Stimulated activated naive CD4-positive, alpha-beta T cell treated with Interleukin-2 at 50 U/mL for 16 hours (primary cell): ENCODE results near the gene FEM1B.

Experiments
- DNase-seq: peaks from one replicate; lab custom pipeline; 2025; lab: John Stamatoyannopoulos, UW

The FEM1B gene

DNA sequence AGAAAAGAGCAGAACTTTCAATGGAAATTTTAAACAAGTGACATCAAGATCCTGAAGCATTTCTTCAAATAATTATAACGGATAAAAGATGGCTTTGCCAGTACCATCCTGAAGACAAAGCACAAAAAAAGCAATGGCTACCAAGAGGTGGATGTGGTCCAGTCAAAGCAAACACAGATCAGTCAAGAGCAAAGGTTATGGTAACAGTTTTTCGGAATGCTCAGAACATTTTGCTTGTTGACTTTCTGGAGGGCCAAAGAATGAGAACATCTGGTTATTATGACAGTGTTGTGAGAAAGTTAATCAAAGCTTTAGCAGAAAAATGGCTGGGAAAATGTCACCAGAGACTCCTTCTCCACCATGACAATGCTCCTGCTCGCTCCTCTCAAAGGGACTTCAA is 31.5 kb downstream of the FEM1B start:
- DNase-seq = no peak

DNA sequence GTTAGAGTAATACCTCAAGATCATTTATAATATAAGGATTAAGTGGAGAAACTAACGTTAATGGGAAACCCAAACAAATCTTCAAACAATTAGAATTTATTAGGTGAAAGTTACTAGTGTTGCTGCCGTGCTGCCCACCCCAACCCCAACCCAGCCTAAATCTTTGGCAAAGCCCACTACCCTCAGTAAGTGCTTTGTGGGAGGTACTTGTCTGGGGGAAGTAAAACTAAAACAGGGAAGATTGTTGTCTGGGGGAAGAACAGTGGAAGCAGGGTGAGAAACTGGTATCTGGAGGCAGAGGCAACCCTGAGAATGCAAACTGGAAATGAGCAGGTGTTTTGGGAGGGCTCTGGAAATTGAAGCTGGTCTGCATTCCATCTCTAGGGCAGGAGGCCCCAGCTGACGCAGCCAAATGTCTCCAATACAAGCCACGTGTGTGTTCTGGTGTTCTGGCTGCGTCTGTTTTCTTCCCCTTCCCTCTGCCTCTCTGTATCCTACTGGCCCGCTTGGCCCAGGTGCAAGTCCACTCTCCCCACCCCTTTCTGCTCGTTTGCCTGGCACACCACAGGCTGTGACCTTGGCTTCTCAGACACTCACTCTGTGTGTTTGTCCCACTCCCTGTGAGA is 32.7 kb downstream of the FEM1B start:
- DNase-seq = no peak

DNA sequence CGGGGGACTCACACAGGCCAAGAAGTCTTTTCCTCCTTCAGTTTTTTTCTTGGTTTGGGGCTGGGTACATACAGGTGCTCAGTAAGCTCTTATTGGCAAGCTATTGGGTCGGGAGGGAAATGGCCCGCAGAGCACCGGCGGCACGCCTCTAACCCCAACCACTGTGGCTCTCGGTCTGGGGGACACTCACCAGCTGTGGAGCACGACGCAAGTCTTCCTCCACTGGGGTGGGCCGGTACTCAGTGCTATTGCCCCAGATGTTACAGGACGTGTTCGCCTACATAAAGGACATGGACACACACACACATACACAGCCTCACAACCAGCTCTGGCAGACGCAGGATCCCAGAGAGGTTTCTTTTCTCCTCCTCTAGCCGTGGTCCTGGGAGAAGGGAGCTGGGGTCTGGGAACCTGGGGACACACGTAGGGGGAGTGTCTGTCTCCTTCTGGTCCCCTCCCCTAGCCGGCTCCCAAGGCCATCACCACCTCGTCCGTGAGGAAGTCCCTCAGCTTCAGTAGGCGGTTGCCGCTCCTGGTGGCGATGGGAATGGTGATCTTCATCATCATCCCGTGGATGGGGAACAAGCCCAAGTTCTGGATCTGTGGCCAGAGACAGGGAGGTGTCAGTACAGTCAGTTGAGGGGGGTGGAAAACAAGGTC is 33.4 kb downstream of the FEM1B start:
- no peak for DNase-seq

DNA sequence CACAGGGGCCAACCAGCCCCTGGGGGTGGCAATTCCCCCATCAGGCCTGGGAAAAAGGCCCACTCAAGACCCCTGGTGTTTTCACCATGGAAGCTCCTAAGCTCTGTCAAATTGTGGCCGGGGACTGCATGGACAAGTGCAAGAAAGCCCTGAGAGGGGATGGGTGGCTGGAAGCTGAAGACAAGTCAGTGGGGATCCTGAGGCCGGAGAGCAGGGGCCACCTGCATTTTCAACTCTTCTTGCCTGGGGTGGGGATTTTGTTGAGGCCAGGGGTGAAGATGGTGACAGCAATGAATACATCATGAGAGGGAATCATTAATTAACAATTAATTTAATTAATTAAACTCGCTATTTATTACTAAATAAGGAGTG is 33.9 kb downstream of the FEM1B start:
- no peak for DNase-seq

DNA sequence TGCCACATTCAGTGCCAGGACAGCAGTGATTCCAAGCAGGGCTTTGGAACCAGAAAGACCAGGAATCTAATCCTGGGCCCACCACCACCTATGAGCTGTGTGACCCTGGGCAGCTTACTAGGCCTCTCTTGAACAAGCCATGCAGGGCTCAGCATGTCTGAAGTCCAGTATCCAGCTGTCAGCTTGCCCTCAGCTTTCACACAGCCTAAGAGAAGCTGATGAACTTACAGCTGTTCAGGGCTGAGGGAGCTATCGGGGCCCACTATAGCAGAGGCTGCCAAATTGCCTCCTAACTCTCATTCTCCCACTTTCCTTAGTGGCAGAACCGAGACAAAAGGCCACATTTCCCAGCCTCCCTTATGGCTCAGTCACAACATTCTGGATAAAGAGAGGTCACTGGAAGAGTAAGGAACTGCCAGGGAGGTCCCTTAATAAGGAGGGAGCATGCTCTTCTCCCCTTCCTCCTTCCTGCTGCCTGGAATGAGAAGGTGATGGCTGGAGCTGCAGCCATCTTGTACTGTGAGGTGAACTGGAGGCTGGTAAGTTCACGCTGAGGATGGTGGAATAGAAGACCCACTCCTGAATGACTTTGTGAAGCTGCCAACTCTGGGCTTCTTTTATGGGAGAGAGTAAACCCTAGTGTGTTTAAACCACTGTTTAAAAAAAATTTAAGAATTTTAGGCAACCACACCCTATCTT is 34.5 kb downstream of the FEM1B start:
- no peak for DNase-seq

DNA sequence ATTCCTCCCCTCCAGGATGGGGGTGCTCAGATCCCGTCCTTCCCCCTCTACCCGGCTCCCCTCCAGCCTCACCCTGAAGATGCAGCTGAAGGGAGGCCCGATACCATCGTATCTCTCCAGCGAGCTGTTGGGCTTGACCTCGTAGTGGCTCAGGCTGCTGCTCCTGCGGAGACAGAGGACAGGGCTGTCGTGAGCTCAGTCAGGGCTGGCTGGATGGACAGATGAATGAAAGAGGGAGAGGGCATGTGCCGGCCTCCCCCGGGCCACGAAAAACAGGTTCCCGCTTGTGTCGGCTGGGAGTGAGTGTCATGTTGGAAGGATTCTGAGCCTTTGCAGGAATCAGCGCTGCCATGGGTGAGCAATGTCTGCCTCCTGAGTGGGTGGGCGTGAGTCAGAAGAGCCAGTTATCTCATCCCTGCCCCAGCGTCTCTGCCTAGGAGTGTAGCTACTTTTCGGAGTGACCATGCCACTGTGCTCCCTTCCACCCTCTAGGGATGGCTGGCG is 35.2 kb downstream of the FEM1B start:
- DNase-seq = no peak

DNA sequence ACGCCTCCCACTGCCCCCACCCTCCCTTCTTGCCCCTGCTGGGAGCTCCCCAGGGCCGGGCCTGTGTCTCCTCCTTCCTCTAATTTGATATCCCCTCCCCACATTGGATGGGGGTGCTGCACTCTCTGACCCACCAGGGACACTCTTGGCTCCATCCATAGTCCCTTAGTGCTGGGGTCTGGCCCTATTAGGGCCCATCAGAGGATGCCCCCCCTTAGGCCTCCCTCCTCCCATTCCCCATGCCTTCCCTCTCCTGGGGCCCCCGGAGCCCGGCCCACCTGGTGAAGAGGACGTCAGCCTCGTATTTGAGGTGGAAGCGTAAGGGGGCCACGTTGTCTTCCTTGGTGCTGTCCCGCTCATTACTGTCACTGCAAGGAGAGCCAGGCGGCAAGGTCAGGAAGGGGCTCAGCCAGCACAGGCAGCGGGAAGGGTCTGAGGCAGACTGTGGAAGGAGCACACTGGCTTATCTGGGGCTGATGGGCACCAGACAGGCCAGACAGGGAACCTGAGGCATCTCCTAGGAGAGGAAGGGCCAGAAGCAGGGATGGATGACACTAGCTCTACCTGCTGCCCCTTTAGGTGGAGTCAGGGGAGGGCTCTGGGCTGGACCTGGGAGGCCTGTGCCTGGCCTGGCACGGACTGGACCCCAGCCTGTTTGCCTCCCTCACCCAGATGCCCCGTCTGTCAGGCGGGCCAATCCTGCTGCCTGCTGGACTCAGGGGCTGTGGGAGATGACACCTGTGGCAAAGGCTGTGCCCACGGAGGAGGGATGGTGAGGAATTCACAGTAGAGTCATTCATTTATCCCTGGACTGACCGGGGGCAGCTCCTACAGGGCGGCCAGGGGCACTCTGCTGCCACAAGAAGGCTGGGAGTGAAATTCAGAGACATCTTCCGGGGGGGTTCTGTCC is 36.2 kb downstream of the FEM1B start:
- no peak for DNase-seq

DNA sequence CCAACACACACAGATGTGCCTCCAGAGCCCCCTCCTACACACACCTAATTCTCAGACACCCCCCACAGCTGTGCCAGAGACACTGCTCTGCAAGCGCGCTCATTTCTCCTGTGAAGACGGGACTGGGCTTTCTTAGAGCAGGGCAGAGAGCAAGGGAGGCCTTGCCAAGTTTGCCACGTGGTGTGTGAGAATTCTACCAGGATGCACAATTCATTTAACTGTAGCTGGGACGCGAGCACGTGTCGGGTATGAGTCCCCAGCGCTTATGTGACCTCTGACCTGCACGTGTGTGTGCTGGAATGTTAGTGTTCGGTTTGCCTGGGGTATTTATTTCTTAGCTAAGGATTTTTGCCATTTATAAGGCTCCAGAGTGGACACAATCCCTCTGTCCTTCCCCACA is 37.0 kb downstream of the FEM1B start:
- no peak for DNase-seq

DNA sequence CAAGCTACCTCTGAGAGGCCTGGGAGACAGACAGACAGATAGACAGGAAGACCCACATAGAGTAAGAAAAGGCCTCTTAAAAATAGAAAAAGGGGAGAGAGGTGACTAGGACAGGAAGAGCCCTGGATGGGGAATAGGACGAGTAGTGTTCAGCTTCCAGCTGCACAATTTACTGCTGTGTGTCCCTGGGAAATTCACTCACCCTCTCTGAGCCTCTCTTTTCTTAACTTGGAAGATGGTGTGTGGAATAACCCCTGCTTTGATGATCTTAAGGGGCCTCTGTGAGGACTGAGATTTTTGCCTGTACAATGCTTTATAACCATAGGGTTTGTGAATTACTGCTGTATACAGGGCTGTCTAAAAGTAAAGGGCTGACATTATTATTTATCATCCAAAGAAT is 37.5 kb downstream of the FEM1B start:
- no peak for DNase-seq

DNA sequence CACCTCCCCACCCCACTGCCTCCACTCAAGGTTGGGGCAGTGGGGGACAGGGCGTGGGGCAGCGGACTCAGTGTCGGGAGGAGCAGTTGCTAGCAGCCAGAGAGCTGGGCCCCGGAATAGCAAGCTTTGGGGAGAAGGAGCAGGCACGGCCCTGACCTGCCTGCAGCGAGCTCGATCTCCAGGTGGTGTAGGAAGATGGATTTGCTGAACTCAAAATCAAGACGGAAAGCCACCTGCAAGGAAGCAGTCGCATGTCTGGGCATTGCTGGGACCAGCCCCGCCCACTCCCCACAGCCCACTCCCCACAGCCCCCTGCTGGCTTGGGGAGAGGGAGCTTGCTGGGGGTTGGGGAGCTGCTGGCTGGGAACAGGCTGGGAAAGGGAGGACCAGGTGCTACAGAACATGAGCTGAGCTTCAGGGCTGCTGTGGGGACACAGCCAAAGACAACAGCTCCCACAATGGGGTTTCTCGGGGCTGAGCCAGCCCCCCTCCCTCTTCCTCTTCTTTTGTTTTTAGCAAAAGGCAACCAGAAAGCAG is 38.0 kb downstream of the FEM1B start:
- no peak for DNase-seq

DNA sequence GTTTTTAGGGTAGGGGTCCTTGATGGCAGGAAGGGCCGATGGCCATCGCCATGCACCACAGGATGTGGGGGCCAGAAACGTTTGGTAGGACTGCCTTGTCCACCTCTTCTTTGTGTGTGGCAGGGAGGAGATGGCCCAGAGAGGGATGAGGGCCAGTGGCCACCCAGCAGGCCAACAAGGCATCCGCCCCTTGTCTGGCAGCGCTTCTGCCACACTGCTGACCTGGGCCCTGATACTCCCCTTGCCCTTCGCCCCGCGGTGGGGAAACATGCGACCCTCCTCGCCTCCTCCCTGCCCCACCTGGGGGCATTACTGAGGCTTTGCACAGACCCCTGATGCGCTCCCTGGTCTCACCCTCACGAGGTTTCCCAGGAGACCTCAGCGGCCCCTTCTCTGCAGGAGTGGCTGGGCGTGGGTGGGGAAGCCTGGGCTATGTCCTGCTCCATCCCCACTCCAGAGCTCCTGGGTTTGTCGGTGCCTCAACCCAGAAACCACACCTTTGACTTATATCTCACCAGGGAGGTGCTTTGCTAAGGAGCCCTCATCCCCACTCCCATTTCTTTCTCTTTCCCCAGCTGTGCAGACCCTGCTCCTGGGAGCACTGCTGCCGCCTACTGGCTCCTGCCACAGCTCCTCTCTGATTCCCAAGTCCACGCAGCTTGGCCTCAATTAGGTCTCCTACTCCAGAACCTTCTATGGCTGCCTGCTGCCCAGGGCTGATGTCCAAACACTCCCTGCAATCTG is 38.7 kb downstream of the FEM1B start:
- no peak for DNase-seq

DNA sequence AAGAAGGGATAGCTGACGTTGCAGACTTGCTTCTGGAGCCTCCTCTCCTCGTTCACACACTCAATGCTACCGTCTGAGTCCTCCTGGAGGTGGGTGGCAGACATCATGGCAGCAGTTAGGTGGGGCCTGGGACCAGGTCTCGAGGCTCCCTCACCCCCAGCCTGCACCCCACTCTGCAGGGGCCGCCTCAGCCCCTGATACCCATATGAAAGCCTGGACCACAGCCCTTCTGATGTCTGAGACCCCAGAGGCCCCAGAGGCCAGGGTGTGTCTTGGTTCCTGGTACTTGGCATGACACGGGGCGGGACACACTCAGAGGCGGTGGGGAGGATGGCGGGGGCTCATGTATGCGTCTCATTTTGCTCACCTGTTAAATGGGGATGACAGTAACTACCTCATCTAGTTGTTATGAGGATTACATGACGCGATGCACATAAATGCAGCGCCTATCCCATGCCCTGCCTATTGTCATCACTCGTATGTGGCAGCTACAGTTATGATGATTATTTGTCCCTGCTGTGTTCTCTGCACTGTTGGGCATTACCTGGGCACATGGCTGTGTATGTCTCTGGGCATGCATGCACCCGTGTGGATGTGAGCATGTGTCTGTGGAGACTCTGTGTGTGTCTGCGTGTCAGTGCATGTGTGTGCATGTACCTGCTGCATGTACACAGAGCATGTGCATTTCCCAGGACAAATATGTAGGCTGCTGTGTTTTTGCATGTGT is 39.9 kb downstream of the FEM1B start:
- no peak for DNase-seq

DNA sequence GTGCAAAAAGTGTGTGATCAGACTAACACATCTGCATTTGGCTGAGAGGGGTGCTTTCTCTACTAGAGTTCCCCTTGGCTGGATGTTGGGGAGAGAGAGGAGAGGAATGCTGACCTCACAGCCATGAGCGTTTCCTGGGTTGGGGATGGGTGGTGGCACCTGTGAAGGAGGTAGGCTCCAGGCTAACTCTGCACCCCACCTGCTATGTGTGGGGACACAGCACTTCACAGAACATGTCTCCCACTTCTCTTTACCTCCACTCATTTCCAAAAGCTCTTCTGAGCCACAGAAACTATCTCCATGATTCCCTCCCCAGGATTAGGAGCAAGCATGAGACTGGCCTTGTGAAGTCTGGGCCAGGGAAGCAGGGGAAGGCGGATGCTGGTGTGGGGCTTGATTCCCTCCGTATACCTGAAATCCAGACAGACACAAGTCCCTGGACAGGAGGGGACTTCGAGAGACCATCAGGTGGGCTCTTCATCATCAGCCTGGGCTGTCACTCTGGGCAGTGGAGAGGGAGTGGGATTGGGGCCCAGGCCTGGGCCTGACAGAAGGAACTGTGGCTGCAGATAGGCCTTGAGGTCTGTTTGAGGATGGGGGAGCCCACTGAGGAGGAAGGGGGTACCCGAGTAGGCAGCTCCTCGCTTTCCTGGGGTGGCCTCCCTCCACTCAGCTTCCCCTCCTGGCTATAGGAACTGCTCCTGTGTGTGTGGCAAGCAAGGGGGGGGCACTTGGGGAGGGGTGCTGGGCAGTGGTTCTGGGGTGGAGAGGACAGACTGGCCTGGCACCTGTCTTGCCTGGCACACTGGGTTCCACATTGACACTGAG is 40.7 kb downstream of the FEM1B start:
- no peak for DNase-seq

DNA sequence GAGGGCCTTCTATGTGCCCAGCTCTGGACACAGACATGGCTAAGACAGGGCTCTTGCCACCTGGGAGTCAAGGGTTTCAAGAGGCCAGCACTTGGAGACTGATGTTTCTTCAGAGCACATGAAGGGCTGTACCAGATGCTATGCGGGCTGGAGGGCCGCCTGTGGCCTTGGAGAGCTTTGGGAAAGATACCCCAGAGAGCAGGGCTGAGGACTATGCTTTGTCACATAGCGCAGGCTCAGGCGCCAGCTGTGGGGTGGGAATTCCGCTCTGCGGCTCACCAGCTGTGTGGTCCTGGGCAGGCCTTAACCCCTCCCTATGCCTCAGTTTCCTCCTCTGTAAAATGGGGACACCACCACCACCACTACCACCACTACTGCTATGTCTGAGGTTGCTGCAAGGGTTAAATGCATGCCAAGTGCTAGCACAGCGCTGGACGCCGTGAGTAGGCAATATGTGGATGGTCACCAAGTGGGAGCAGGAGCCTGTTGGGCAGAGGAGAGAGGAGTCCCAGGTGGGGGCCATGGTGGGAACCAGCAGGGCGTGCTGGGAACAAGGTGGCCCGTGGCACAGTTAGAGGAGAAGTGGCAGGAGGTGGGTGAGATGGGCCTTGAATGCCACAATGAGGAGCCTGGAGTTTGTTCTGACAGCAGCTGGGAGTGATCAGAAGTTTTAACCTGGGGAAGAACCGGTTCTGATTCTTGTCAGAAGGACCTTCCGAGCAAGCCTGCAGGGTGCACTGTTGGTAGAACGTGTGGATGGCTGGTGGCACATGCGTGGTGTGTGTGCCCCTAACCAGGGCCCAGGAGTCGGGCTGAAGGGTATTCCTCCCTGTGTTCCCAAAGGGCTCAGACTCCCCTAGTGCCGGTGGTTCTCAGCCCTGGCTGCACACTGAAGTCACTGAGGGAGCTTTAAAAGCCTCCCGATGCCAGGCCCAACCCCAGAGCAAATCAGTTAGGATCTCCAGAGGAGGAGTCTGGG is 41.7 kb downstream of the FEM1B start:
- DNase-seq = no peak

DNA sequence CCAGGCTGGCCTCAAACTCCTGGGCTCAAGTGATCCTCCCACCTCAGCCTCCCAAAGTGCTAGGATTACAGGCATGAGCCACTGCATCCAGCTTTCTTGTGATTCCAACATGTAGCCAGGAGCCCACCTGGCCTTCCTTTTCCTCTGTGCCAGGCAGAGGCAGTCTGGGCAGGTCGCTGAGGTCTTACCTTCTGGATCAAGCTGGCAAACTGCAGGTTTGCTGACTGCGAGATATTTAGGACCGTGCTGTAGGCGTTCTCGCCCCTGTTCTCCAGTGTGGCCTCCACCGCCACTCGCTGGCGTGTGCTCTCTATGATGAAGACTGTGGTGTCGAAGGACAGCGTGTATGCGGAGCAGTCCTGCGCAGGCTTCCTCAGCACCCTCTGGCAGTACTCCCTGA is 42.5 kb downstream of the FEM1B start:
- DNase-seq = no peak

DNA sequence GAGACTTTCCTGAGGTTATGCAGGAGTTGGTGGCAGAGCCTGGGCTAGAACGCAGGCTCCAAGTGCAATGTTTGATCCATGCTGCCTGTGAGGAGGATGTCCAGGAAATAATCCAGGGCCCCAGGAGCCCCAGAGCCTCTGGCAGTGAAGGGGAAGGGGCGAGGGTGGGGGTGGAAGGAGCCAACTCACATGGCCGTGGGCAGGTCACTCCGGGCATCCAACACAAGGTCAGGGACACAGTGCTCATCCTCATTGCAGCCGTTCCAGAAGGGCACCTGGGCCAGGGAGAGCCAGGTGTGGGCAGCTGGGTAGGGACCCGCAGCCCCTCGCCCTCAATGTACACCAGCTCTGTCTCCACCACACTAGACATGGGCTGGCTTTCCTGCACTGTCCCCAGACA is 43.7 kb downstream of the FEM1B start:
- DNase-seq = no peak

DNA sequence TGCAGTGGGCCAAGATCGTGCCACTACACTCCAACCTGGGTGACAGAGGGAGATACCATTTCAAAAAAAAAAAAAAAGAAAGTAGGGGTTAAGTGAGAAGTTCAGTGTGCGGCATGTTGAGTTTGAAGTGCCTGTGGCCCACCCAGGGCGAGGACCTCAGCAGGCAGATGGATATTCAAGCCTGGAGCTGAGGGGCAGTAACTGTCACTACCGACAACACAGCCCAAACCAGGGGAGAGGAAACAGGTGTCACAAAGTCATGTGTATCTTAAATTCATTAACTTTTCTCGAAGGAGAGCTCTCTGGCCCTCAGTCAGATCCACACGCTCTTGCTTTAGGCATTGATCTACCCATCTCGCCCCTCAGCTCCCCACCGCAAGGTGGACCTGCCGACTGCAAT is 45.3 kb downstream of the FEM1B start:
- no peak for DNase-seq

DNA sequence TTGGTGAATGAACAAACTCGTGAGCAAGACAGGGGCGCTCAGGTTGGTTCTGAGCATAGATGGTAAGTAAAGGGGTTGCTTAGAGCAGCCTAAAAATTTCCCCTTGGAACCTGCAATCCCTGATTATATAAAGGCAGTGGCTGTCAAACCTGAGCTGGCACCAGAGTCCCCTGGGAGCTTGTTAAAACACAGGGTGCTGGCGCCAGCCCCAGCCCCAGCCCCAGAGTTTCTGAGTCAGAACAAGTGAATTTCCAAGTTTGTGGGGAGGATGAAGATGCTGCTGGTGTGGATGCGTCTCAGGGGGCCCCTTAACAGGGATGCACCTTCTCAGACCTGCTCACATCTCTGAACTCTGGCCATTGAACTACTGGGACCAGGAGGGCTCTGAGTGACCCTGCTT is 48.2 kb downstream of the FEM1B start:
- no peak for DNase-seq
